GF-D8 (cell line): ENCODE results near the gene SCAF1.

Source experiments
- DNase-seq: peaks from one replicate; lab custom pipeline; 2025; lab: John Stamatoyannopoulos, UW

The SCAF1 gene

DNA sequence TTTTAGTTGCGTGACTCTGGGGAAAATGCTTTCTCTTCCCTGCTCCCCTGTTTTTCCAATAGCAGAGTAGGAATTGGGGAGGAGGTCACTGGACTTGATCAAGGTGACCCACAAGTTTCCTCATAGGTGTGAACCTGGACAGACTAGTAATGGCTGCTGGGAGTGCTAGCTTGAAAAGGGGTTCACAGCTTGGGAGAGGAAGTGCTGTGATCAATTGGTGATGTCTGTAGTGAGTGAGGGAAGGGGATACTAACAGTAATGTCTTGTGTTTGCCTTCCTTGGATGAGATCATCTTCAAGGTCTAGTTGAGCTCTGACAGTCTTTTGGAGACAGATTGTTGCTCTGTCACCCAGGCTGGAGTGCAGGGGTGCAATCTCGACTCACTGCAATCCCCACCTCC lies 25.5 kb downstream of the SCAF1 start:
- DNase-seq, result no peak

DNA sequence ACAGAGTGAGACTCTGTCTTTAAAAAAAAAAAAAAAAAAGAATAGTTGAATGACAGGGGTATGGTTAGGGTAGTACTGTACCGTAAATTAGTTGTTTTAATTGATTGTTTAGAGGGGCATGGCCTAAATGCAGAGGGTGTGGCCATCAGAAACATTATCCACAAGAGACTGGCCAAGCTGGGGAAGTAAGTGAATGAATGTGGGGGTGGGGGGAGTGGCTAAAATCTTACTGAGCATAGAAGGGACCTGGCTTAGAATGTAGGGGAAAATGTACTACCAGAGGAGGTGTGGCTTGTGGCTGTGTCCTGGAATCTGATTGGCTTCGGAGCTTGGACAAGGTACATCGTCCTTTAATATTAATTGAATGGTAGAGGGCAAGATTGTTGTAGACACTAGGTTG lies 27.5 kb downstream of the SCAF1 start:
- no peak for DNase-seq

DNA sequence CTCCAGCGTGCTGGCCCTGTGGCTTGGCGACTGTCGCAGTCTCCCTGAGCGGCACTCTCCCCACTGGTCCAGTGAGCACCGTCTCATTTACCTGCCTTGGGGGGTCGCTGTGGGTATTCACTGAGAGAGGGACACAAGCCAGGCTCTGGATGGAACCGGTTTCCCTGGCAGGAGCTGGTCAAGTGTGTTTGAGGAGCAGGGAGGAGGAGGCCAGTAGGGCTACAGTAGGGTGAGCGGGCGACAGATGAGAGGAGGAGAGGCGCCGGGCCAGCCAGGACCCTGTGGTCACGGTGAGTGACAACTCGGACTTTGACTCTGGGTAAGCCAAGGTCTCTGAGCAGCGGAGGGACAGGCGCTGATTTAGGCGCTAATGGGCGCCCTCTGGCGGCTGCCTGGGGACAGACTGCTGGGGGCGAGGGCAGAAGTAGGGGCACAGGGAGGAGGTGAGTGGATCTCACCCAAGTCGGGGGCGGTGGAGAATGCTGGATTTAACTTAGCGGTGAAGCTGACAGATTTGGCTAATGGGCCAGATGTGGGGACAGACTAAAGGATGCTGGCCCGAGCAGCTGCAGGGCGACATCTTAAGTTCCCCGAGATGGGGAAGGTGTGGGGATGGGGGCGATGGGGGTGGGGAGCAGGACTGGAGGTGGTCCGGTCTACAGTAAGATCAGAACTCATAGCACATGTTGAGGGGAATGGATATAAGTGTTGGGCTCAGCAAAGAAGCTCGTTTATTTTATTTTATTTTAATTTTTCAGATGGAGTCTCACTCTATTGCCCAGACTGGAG lies 30.3 kb downstream of the SCAF1 start:
- no peak for DNase-seq

DNA sequence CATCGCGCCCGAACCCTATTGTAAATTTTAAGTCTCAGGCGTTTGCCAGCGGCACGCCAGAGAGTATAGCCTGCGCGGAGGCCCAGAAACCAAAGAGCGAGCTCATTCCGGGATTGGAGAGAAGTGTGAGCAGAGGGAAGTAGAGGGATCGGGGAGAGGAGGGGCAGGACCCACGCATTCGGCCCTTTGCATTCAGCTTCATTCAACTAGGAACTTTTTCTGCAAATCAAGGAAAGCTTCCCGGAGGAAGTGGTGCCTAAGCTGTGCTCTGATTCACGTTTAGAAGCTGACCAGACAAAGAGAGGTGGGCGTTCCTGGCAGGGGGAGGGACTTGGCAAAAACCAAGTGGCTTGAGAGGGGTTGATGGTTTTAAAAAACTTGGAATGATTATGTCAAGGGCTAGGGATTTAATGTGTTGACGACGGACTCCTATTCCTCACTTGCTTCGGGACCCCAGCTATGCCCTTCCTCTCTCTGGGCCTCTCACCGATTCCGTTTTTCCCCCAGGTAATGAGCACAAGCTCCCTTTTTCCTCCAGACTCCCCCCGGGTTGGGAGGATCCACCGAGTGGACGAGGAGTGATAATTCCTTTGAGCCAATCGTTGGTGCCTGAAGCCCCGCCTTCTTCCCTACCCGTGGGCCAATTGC lies 34.3 kb downstream of the SCAF1 start:
- peak; percentile 70 for DNase-seq

DNA sequence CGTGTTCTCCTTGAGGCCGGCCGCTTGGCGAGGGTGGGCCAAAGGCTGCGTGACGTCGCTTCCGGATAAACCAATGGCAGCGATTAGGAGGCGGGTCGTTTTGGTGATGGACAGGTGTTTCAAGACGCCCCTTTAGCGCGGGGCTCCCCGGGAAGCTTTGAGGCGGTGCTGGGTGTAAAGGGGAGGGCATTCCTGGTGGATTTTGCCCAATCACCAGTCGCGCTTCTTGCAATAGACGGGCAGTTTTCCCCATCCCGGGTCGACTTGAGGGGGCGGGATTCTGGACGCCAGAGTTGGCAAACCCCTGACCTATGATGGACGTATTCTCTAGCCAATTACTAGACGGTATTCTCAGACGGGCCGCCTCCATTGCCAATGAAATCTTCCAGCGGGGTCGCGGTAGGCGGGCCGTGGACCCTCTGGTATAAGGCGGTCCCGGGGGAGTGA lies 34.8 kb downstream of the SCAF1 start:
- DNase-seq, result peak; percentile 98

DNA sequence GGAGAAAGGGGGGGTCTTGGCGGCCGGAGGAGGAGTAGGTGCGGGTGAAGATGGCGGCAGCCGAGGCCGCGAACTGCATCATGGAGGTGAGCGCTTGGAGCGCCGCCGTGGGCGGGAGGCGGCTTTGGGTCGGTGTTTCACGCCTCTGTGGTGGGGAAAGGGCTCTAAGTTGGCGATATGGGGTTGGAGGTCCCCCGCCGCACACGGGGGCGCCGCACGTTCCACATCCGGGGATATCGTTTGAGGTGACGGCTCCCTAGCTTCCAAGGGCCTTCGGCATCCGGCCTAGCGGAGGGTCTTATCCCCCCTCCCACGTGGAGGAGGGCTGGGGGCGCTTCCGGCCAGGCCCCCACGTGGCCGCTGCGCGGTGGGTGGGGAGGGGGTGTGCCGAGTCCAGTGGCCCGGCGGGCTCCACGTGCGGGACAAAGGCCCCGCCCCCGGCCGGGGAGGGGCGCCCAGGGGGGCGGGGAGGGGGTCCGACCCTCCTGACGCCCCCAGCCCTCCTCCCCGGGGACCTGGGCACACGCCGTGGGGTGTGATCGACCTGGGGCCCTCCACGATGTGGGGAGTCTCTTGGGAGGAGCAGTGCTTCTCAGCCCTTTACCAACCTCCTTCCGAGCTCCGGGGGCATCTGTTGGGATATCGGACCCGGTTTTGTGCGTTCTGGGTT lies 35.4 kb downstream of the SCAF1 start, which contains the start of gene PRMT1:
TSS of gene PRMT1 (plus strand) at position 41 of the 670 bp plus-strand sequence. CDS start at position 51, 10 bp downstream.
- DNase-seq, result no peak

DNA sequence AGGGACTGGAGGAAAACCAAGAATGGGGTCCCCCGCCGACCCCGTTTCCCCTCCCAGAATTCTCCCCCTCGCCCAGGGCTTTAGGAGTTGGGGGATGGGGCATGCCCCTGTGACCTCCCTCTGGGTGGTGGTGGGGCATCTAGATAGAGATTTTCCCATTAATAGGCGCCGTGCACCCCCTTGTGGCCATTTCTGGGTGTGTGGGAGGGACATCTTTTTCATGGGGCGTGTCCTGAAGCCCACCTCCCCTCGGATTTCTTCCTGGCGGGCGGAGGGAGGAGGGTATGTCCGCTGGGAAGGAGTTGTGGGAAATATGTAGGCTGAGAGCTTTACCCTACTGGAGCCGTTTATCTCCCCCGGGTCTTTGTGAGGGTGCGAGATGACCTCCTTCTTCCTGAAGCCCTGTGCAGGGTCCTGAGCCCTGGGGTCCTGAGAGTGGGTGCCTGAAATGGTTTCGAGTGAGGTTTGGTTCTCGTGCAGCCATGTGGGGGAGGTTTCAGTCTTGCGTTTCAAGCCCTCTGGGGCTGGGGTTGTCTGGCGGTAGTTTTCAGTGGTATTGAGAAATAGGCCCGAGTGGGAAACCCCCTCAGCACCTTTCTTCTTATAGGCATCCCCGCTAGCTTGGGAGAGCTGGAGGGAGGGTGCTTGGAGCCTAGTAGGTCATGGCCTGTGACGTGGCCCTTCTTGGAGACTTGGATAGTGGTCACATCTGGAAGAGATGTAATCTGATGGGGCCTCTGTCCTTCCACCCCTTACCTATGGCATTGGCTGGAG lies 36.1 kb downstream of the SCAF1 start:
- peak; percentile 13 for DNase-seq

DNA sequence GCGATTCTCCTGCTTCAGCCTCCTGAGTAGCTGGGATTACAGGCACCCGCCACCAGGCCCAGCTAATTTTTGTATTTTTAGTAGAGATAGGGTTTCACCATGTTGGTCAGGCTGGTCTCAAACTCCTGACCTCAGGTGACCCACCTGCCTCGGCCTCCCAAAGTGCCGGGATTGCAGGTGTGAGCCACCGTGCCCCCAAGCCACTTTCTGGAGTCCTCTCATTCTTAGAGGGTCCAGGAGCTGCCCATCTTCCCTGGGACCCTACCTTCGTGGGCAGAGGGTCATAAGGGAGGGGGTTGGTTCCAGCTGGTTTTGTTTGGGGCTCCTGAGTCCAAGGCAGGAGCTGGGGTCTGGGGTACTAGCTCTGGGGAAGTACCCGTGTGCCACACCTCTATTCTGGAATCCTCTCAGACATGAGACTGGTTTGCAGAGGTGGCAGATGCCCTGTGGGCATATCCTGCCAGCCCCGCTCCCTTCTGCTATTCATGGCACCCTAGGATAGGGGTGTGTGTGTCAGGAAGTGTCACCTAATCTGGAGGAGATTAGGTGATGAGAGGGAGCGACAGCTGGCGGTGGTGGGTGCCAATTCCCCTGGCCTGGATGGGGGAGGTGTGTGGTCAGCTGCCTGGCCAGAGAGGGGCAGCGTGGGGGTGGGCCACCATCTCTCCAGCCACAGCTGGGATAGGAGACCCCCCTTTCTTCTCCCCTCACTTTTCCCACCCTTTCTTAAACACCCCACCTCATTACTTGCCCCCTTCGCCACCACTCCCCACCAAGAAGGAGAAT lies 37.2 kb downstream of the SCAF1 start:
- no peak for DNase-seq

DNA sequence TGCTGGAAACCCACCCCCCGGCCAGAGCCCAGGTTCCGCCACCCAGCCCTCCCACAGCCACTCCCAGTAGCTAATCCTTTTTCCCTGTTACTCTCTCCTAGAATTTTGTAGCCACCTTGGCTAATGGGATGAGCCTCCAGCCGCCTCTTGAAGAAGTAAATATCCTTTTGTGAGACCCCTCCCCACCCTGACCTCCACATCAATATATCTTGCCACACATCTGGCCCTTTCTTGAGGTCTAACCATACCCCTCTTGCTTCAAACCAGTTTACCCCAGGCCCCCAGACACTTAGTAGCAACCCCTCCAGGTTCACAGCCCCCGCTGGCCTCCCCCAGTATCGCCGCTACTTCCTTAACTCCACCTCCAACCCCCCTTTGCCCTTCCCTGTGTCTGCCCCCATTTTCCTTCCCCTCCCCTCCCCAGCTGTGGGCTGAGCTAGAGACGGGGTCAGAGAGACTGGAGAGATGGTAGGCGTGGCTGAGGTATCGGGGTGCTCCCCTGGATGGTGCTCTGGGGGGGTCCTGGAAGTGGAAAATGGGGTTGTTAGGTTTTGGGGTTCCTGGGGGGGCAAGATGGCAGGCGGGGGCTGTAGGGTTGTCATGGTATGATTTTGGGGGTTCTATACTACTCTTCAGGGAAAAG lies 37.9 kb downstream of the SCAF1 start:
- DNase-seq, result no peak

DNA sequence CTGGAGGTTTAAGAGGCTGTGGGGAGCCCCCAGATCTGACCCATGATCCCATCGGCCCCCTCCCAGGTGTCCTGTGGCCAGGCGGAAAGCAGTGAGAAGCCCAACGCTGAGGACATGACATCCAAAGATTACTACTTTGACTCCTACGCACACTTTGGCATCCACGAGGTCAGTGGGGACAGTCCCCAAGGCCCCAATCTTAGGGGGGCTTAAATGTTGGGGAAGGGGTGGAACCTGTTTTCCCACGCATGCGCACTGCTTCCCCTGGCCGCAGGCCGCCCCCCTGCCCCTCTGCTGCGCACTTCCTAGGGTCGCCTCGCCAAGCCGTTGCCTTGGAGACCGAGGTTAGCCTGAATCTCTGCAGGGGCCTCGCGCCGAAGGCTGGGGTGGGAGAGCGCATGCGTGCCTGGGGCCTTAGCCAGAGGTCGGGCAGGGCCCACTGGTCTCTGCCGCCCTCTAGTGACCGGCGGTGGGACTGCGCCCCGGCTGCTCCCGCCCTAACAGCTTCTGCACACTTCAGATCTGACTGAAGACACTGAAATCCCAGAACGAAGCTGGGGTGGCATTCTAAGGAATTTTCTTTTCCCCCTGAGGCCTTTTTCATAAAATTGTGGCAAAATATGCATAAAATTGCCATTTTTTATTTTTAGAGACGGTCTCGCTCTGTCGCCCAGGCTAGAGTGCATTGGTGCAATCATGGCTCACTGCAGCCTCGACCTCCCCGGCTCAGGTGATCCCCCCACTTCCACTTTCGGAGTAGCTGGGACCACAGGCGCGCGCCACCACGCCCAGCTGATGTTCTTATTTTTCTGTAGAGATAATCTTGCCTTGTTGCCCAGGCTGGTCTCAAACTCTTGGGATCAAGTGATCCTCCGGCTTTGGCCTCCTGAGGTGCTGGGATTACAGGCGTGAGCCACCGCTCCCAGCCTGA lies 38.7 kb downstream of the SCAF1 start:
- DNase-seq, result peak; percentile 58

DNA sequence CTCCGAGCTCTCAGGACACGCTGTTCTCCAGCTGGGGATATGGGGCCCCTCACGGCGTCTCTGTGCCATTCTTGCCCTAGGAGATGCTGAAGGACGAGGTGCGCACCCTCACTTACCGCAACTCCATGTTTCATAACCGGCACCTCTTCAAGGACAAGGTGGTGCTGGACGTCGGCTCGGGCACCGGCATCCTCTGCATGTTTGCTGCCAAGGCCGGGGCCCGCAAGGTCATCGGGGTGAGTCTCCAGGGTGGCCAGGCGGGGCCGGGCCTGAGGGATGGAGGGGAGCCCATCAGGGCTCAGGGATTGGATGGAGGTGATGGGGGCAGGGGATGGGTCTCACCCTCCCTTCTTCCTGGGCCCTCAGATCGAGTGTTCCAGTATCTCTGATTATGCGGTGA lies 39.8 kb downstream of the SCAF1 start:
- no peak for DNase-seq

DNA sequence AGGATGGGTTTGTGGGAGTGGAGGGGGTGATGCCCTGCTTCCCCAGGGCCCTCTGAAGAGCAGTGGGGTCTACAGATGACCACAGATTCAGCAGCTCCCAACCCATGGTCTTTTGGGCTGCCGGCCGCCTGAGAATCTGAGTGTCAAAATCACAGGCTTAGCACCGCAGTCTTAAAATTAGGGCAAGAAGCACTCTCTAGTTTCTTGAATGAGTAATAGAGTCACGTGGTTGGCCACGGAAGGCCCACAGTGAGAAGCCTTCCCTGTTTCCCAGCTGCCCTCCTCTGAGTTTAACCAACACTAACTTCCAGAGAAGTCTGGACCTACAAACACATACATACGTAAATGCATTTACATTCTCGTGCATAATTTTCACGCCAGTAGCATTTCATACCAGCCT lies 40.3 kb downstream of the SCAF1 start:
- no peak for DNase-seq

DNA sequence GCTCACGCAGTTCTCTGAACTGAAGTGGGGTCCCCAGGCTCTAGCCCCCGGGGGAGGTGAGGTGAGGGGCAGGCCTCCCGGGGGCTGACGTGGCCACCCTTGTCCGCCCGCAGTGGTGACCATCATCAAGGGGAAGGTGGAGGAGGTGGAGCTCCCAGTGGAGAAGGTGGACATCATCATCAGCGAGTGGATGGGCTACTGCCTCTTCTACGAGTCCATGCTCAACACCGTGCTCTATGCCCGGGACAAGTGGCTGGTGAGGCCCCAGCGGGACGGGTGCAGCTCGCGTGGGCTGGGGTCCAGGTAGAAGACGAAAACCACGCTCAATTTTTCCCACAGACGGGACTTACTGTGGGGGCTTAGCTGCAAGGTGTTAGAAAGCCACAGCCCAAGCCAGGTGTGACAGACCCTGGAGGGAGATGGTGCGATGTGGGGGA lies 41.8 kb downstream of the SCAF1 start:
- no peak for DNase-seq

DNA sequence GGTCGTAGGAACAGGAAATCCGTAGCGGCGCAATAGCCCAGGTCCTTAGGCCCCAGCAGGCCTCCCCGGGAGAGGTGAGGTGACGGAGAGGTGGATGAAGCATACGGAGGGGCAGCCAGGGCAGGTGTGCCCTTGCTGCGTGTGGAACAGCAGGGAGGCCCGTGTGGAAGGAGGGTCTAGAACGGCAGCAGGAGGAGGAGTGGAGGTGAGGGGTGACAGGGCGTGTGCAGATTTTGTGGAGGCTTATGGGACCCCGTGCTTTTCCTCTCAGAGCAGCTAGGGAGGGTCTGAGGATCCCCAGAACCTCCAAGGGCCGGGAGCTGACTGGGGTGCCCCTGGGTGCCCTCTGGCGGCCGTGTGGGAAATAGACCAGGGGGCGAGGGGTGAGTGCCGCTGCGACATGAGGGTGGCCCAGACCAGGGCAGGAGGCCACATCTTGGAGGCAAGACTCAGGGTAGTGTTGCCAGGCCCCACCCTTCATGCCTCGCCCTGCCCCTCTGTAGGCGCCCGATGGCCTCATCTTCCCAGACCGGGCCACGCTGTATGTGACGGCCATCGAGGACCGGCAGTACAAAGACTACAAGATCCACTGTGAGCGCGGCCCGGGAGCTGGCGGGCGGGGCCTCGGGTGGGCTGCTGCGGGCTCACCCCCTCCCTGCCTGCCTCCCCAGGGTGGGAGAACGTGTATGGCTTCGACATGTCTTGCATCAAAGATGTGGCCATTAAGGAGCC lies 42.4 kb downstream of the SCAF1 start:
- DNase-seq, result no peak

DNA sequence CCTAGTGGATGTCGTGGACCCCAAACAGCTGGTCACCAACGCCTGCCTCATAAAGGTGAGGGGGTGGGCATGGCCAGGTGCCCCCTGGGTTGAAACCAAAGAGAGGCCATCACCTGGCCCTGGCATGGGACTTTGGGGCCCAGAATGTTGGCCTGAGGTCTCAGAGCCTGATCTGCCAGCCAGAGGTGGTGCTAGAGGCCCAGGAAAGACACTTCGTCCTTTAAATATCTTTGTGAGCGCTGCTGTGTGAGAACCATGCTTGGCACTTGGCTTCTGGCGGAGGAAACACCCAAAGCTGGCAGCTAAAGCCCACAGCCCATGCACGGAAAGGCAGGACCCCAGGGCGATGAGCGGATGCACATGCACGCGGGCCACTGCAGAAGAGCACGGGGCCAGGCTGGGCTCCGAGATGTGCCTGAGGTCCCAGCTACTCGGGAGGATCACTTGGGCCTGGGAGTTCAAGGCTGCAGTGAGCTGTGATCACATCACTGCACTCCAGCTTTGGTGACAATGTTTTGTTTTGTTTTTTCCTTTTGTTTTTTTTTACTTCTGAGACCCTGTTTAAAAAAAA lies 43.1 kb downstream of the SCAF1 start:
- DNase-seq, result no peak

DNA sequence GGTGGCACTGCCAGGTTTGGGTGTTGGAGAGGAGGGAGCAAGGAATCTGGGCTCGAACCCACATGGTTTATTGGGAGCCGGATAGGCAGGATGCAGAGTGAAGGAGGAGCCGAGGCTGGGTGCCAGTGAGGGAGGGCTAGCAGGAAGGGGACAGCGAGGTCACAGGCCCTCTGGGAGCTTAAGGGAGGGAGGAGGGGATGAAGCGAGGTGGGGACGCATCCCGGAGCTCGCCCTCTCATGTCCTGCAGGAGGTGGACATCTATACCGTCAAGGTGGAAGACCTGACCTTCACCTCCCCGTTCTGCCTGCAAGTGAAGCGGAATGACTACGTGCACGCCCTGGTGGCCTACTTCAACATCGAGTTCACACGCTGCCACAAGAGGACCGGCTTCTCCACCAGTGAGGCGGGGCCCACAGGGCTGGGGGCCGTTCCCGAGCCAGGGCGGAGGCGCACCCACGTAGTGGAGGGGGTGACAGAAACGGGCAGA lies 43.9 kb downstream of the SCAF1 start:
- no peak for DNase-seq

DNA sequence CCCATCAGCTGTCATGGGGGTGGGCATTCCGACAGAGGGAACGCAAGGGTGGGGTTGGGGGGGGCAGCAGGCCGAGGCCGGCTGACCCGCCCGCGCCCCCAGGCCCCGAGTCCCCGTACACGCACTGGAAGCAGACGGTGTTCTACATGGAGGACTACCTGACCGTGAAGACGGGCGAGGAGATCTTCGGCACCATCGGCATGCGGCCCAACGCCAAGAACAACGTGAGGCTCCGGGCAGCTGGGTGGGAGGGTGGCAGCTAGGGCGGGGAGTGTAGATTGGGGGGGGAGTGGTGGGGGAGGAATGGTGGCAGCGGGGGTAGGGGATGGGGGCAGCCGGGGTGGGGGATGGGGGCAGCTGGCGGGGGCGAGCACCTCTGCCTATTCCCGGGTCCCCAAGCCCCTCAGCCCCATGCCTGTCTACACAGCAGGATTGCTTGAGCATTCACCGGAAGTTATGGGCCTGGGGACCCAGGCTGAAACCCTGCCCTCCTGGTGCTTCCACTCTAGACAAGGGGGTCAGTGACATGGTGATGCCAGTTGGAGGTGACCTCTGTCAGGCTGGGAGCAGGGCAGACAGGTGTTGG lies 44.6 kb downstream of the SCAF1 start:
- no peak for DNase-seq

DNA sequence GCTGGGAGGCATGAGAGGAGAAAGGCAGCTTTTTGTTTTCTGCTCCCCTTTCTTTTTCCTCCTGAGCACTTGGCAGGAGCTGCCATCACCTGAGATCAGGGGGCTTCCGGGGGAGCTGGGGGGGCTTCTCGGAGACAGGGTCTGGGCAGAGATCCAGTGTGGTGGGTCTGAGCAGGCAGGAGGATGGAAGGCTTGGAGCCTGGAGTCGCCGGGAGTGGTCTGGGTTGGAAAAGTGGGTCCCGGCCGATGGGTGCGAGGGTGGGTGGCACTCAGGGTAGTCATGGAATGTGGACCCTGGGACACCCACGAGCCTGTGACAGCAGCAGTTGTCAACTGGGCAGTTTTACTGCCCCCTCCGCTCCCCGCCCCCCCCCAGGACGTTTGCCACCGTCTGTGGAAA lies 45.1 kb downstream of the SCAF1 start:
- DNase-seq, result no peak
